HG02852 (cell line): ENCODE results near the gene TYRO3.

ENCODE experiments used
- ATAC-seq: cut with Tn5 transposase; IDR thresholded peaks from one replicate; pipeline ENCODE4 v1.9.1; 2021; ENCODE audit warnings: mild to moderate bottlenecking, moderate library complexity; ENCODE audit not compliant: unreplicated experiment

The TYRO3 gene

GRCh38 chr15:41603411-41603935 is 44.5 kb downstream of the TYRO3 start:
- no peak for ATAC-seq

GRCh38 chr15:41603941-41604911 is 45.2 kb downstream of the TYRO3 start:
- no peak for ATAC-seq

- no peak for ATAC-seq
These were observed 46.6 kb downstream of the TYRO3 start for GRCh38 chr15:41605566-41605965.

- no peak for ATAC-seq
These were observed 48.0 kb downstream of the TYRO3 start for GRCh38 chr15:41606997-41607396.

DNA sequence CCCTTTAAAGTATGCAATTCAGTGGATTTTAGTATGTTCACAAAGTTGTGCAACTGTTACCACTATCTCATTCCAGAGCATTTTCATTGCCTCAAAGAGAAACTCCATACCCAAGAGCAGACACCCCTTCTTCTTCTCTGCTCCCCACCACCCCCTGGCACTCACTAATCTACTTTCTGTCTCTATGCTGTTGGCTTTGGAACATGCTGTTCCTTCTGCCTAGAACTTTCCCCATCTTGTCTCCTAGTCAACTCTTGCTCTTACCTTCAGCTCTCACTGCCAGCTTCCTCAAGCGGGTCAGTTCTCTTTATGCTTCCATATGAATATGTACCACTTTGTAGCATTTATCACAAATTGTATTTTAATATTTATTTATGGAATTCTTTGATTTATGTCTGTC is 50.1 kb downstream of the TYRO3 start:
- no peak for ATAC-seq

DNA sequence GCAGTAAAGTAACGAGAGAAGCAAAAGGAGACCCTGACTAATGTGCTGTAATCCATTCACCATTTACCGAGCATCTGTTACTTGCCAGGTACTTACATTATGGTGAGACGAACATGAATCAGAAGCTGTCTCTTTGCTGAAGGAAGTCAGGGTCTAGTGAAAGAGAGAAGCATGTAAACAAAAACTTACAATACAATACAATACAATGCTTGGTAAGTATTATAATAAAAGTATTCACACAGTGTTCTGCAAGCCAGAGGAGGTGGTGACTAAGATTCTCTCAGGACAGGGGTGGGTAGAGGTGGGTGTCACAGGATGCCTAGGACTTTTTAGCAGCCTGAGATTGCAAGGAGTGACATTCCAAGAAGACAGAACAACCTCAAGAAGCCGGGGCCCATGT is 51.0 kb downstream of the TYRO3 start:
- ATAC-seq, result no peak

DNA sequence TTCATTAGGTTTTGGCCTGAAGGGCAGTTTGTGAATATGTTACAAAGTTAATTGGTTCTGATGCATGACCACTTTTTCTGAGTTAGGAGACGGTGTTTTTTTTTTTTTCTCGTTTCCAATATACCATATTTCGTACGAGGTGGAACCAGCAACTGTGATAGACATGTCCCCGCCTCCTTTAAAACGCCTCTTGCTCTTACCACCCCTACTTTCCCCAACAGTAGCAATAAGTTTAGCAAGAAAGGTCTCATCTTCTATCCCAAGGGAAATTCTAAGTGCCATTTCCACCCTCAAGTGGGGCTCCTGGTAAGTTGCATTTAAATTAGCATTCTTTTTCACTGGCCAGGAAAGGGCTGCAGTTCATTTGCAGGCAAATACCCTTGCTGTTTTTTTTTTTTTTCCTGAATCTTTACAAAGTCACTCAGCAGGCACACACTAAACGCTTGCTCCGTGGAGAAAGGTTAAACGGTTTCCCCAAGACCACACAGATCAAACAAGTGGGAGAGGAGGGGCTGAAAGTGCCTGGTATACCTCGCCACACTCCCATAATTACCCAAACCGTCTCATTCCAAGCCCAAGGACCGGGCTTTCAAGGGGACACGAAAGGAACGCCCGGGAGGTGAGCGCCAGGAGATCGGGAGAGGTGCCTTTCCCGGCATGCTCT is 61.7 kb downstream of the TYRO3 start:
- ATAC-seq, result no peak

GRCh38 chr15:41621200-41622193 is 62.5 kb downstream of the TYRO3 start:
- ATAC-seq, result no peak

DNA sequence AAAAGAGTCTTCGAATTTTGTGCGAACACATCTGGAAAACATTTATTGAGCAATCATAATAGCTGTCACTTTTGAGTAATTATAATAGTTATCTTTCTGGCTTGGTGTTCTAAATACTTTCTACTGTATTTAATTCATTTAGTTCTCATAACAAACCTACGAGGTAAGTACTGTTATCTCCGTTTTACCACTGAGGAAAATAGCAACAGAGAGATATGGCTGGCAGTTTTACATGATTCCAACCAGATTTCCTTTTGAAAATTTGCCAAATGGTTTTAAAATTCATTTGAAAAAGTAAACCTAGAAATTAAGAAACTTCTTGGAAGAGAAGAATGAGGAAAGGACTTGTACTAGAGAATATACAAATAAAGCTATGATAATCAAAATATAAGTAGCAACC is 63.9 kb downstream of the TYRO3 start:
- no peak for ATAC-seq

GRCh38 chr15:41627203-41627602 is 68.2 kb downstream of the TYRO3 start:
- no peak for ATAC-seq

GRCh38 chr15:41629463-41629862 is 70.5 kb downstream of the TYRO3 start:
- ATAC-seq, result no peak

DNA sequence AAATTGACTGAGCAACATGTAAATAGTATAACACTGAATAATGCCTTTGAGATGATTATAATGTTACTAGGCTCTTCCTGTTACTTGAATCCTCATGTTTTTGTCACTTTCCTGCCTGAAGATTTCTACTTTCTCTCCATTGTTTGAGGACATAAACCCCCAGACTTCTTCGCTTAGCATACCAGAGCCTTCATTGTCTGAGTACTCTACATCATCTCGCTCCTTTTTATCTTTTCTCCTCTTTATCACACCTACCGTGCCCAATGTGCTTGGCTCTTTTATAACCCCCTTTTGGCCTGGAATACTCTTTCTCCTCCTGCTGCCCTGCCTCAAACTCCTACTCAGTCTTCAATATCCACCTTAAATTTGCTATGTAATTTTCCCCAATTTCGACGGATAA is 70.9 kb downstream of the TYRO3 start:
- ATAC-seq, result no peak

DNA sequence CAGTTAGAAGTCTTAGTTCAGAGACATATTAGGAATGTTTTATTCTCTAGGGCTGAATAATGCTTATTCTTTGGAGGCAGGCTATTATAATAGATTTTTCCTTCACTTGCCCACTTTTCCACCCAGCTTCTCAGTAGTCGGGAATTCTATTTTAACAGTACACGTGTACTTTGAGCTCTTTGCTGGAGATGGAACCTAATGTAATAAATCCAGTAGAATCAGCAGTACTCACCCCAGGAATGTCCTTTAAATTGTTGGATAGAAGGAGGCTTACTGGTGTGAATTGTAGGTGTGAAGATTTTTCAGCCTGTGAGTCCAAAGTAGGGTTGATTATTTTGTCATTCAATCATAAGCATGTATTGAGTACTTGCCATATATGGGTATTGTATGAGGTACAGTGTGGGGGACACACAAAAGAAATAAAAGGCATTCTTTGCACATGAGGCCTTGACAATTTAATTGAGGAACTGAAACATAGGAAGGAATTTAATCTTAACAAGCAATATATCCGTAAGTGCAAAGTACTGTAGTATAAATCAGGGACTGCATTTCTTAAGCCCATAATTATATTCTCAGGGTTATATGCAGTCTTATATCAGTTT is 71.7 kb downstream of the TYRO3 start:
- no peak for ATAC-seq

GRCh38 chr15:41631880-41632470 is 73.0 kb downstream of the TYRO3 start:
- ATAC-seq, result no peak
